ENCODE results near the gene LRRC25. TPM values are rescaled to one million over a fixed set of nuclear protein-coding genes. Genes with fewer than 3 reads are reported as not detected.
A peak's percentile ranks its signal among the peaks of the same experiment; 100 is the strongest.

LRRC25 gene
- total and polyA plus RNA-seq, 2 donors (not counting 3 experiments of a cell fraction or from before 2014, with no cell fraction given): not detected

GRCh38 chr19:18437491-18438330 lies 40.3 kb upstream of the LRRC25 start, which contains the start of gene ISYNA1:
TSS of gene ISYNA1 (minus strand) at chr19:18438133. CDS start at chr19:18437979, 154 bp downstream.
- CTCF ChIA-PET: interaction anchor here (0.8 to 3.7 kb wide), 6 partner anchors 13 to 158 kb away, joined by 3 to 23 read pairs (median 4); partner anchors contain the start of genes GDF15 and SSBP4

More at GRCh38 chr19:18437491-18438330, 40.3 kb upstream of the LRRC25 start, which contains the start of gene ISYNA1:
- Histone ChIP-seq H3K36me3 (ENCODE audit: control insufficient read depth in 2 of 2, extremely low read depth in 1 of 2, insufficient read depth in 2 of 2, low read length in 2 of 2) (peaks cover 0 to 2% of the 10 kb centered on the region in 2 experiments), H4K20me1 (replicated peaks; ENCODE audit: control insufficient read depth, extremely low read depth, insufficient read depth, low read length) (no peaks in the 10 kb centered on the region), H3K9me3 (replicated peaks; ENCODE audit: control insufficient read depth, insufficient read depth, low read length) (no peaks in the 10 kb centered on the region), H3K27ac (ENCODE audit: insufficient read depth, low read depth, low read length) (no peak within 1 kb of the TSS), H3K4me3 (replicated peaks in 1 of 3; ENCODE audit: insufficient read depth in 1 of 3, low read depth in 1 of 3, low read length in 3 of 3) (peak within 1 kb of the TSS; percentile 19 to 75 (median 24)), H3K9me1 (replicated peaks; ENCODE audit: control insufficient read depth, extremely low read depth, insufficient read depth, low read length) (no peaks in the 10 kb centered on the region), H3K4me2 (ENCODE audit: insufficient read depth, low read length) (peak within 1 kb of the TSS; percentile 59), H3K4me1 (ENCODE audit: control insufficient read depth, extremely low read depth, insufficient read depth, low read length) (peaks cover 12% of the 10 kb centered on the region), H3K9ac (replicated peaks; ENCODE audit: extremely low read depth, insufficient read depth, low read length) (no peak within 1 kb of the TSS), H3K79me2 (ENCODE audit: control insufficient read depth, insufficient read depth, low read length) (no peaks in the 10 kb centered on the region), H2AFZ (ENCODE audit: low read depth, low read length) (peak within 1 kb of the TSS; percentile 65), H3K27me3 (ENCODE audit: control insufficient read depth in 2 of 2, insufficient read depth in 2 of 2, low read length in 2 of 2) (no peaks in the 10 kb centered on the region)
- TF ChIP-seq CTCF (IDR thresholded peaks at IDR 0.05; ENCODE audit: extremely low read depth in 1 of 2, insufficient read depth in 1 of 2, low read depth in 1 of 2, low read length in 2 of 2) (no peak), MYC (IDR thresholded peaks at IDR 0.05; ENCODE audit: low read depth, low read length) (no peak), POLR2AphosphoS5 (IDR thresholded peaks at IDR 0.05; ENCODE audit: insufficient read depth, low read depth, low read length) (no peak), POLR2A (IDR thresholded peaks at IDR 0.05; ENCODE audit: low read depth, low read length) (no peak), FOS (IDR thresholded peaks at IDR 0.05; ENCODE audit: borderline replicate concordance, insufficient read depth, low read length) (no peak), EZH2 (IDR thresholded peaks at IDR 0.05; ENCODE audit: borderline replicate concordance, low read depth, low read length, severe bottlenecking) (no peak), GATA2 (IDR thresholded peaks at IDR 0.05; ENCODE audit: insufficient read depth, insufficient read length, low read depth, low read length) (no peak), JUN (IDR thresholded peaks at IDR 0.05; ENCODE audit: borderline replicate concordance, insufficient read depth, insufficient read length, low read depth) (no peak)
- TF ChIP-seq, protein P1, sequence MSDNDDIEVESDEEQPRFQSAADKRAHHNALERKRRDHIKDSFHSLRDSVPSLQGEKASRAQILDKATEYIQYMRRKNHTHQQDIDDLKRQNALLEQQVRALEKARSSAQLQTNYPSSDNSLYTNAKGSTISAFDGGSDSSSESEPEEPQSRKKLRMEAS (IDR thresholded peaks at IDR 0.05; ENCODE audit: insufficient read depth, insufficient read length): no peak
- POLR2A ChIA-PET: interaction anchor here (1.0 kb wide), 1 partner anchor 9 kb away, joined by 3 read pairs; no protein-coding TSS in a partner anchor
- no TSS peak for BruUV-seq (replicated peaks)
- dilution Hi-C loops (cut with MboI; ENCODE audit: extremely low pct_ligation_motif_present, low sequenced_read_pairs): no loop called here
- DNase-seq (ENCODE audit: low read depth, low spot score) (peak; percentile 66), FAIRE-seq (peak; percentile 53)
- intact Hi-C loops (cut with micrococcal nuclease): loop anchor here (1.0 kb wide), 1 partner anchor 18 kb away; the partner anchor contains the start of gene SSBP4

All from endothelial cell of umbilical vein (primary cell).